GM12864 (cell line): ENCODE measurements around the gene EDEM2.
"Not testable (repeated sequence)": the region's sequence is repeated elsewhere in the genome, so short reads cannot be mapped to it uniquely, and the experiment has no call there.

Experiments used
- DNase-seq: peaks from one replicate; pipeline ENCODE4 v3.0.0-alpha.2; 2011; ENCODE audit warnings: low read depth
- H3K4me3 ChIP-seq: 2 replicates; pipeline ENCODE4 v1.5.1; 2011; ENCODE audit warnings: mild to moderate bottlenecking, low read depth, low read length, control low read depth
- TF ChIP-seq, protein P1 (sequence below): IDR thresholded peaks from 2 replicates; pipeline ENCODE4 v1.5.1; 2011; ENCODE audit warnings: low read depth, mild to moderate bottlenecking, moderate library complexity, low read length, control low read depth, inconsistent platforms; ENCODE audit errors: missing control alignments

The EDEM2 gene

DNA sequence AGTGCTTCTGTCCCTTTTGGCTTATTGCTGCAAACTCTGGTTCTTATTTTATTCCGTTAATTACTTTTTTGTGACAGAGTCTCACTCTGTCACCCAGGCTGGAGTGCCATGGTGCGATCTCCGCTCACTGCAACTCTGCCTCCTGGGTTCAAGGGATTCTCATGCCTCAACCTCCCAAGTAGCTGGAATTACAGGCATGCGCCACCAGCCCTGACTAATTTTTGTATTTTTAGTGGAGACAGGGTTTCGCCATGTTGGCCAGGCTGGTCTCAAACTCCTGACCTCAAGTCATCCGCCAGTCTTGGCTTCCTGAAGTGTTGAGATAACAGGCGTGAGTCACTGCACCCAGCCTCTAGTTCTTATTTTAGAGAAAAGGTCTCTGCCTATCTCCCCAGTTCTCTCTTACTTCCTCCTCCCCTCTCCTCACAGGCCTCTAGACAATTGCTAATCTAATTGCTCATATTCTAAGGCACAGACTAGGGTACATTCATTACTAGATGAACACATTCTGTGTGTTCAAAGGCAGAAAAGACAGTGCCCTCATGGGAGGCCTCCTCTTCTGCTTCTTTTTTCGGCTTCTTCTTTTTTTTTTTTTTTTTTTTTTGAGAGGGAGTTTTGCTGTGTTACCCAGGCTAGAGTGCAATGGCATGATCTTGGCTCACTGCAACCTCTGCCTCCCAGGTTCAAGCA, 27.0 kb downstream of the EDEM2 start:
- TF ChIP-seq, protein P1, sequence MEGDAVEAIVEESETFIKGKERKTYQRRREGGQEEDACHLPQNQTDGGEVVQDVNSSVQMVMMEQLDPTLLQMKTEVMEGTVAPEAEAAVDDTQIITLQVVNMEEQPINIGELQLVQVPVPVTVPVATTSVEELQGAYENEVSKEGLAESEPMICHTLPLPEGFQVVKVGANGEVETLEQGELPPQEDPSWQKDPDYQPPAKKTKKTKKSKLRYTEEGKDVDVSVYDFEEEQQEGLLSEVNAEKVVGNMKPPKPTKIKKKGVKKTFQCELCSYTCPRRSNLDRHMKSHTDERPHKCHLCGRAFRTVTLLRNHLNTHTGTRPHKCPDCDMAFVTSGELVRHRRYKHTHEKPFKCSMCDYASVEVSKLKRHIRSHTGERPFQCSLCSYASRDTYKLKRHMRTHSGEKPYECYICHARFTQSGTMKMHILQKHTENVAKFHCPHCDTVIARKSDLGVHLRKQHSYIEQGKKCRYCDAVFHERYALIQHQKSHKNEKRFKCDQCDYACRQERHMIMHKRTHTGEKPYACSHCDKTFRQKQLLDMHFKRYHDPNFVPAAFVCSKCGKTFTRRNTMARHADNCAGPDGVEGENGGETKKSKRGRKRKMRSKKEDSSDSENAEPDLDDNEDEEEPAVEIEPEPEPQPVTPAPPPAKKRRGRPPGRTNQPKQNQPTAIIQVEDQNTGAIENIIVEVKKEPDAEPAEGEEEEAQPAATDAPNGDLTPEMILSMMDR = no peak
- no peak overlapping the region for H3K4me3 ChIP-seq
- no peak for DNase-seq

DNA sequence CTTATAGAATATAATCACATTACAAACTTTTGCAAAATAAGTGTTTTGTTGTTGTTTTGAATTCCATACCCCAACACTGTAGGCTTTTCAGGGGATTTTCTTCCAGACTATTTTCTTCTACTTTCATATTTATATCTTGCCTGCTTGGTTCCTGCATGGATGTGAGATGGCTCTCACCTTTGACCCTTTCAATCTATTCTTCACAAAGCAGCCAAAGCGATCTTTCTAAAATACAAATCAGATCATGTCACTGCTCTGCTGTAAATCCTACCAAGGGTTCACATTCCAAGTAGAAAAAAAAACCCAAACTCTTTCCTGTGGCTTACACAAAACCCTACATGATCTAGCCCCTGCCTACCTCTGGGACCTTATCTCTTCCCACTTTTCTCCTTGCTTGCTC, 29.5 kb downstream of the EDEM2 start:
- no peak for DNase-seq
- TF ChIP-seq, protein P1 = no peak
- H3K4me3 ChIP-seq = no peak overlapping the region

DNA sequence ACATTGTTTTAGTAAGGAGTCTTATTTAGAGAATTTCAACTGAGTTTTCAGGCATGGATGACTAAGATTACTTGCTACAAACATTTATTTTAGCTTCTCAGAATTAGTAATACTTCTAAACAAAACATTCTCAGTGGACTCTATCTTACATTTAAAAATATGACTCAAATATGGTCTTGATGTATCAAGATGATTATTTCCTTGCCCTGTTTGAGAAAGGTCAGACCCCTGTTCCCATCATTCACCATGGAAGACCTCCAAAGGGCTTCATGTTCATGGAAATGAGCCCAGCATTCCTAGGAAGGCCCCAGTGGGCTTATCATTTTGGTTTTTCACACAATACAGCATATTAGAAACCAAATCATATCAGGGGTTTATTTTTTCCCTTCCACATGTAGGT, 29.9 kb downstream of the EDEM2 start:
- DNase-seq = no peak
- no peak overlapping the region for H3K4me3 ChIP-seq
- TF ChIP-seq, protein P1 = no peak

DNA sequence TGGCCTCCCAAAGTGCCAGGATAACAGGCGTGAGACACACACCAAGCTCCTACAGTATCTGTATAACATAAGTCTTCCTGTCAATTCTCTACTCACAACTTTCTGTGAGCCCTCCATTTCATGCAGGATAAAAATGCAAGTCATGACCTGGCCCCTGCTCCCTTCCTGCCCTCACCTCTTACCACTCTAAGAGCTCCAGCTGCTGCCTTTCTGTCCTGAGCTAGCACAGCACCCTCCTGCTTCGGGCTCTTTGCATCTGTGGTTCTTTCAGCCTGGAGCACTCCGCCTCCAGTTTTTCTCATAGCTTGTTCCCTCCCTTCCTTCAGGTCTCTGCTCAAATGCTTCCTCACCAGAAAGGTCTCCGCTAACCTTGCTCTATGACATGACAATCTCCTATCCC, 30.9 kb downstream of the EDEM2 start:
- TF ChIP-seq, protein P1 = no peak
- no peak overlapping the region for H3K4me3 ChIP-seq
- DNase-seq = no peak

DNA sequence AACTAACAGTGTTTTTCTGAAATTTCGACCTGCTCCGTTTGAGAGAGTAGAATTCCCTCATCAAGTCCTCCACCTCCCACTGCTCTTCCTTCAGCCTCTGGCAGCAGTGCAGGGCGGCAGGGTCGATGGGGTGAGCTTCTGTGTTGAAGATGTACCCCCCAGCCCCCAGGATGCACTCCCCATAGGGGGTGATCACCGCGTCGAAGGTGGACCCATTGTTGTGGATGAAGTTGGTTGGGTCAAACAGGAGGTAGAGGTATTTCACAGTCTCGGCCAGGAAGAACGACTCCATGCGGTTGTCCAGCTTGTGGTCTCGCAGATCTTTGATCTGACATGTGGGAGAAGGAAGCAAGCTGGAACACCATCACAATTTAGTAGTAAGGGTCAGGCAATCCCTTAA, 31.5 kb downstream of the EDEM2 start:
- TF ChIP-seq, protein P1 = no peak
- H3K4me3 ChIP-seq = no peak overlapping the region
- no peak for DNase-seq

DNA sequence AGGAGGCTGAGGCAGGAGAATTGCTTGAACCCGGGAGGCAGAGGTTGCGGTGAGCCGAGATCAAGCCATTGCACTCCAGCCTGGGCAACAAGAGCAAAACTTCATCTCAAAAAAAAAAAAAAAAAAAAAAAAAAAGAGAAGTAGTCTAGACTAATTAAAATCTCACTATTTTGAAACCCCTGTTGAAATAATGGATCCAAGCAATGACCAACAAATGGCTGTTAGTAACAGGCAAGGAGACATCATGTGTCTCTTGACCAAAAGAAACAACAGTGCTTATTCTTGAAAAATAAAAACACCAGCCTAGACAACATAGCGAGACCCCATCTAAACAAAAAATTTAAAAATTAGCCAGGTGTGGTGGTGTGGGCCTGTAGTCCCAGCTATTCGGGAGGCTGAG, 34.9 kb downstream of the EDEM2 start:
- DNase-seq, H3K4me3 ChIP-seq: not testable (repeated sequence)

DNA sequence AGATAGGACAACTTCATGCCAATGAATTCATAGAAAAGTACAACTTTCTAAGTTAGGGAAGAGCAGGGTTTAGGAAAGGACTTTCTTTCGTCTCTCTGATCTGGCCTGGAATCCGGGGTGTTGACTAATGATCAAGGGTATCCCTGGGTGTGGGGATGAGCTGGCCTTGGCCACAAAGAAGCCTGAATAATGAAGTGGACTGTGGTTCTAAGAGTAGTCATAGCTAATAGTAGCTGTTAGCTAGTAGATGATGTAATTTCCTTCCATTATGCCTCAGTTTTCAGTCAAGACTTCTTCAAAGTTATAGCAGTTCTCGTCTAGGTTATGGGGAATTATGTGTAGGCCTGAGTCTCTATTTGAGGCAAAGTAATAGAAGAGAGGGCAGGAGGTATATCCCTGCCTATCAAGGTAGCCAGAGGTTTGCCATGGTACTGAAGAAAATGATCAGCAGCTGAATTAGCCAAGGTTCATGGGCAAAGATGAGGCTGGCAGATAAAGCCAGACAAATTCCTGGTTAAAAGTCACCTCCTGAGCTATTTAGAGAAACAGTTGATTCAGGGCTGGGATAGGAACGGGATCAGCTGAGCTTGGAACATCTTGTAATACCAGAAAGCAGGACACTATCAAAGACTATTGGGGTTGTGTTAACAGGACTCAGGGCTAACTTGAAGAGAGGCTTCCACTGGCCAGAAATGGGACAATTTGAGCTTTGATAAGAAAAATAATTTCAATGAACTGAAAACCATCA, 35.8 kb downstream of the EDEM2 start:
- TF ChIP-seq, protein P1 = no peak
- DNase-seq = no peak

More for the DNA sequence above, 35.8 kb downstream of the EDEM2 start:
- H3K4me3 ChIP-seq = no peak overlapping the region
